ENCODE data around the gene CSMD2.

GRCh38 chr1:34089731-34090130 is 75.3 kb downstream of the CSMD2 start:
- no peak for TF ChIP-seq CTCF (IDR thresholded peaks at IDR 0.05)
- TF ChIP-seq POLR2A (IDR thresholded peaks at IDR 0.05), result no peak
